NOMO-1 (cell line): ENCODE results near the gene ZNF100.
"Not testable (repeated sequence)": the region's sequence is repeated elsewhere in the genome, so short reads cannot be mapped to it uniquely, and the experiment has no call there.

Experiments
- DNase-seq, 2 experiments: peaks; one replicate each; lab custom pipeline; 2025; ENCODE audit not compliant: unreplicated experiment in 2 of 2; lab: John Stamatoyannopoulos, UW

Gene ZNF100

GRCh38 chr19:21767065-21767800, at the start of gene ZNF100:
ZNF100 (minus strand) TSS chr19:21767579; CDS start chr19:21767429, 150 bp downstream.
- DNase-seq, result peak; percentile 86 to 93

GRCh38 chr19:21812448-21812847, 45.1 kb upstream of the ZNF100 start:
- DNase-seq, result no peak

- DNase-seq, result not testable (repeated sequence)
These were observed 41.1 kb upstream of the ZNF100 start for GRCh38 chr19:21808400-21809000.

- DNase-seq, result no peak
These were observed 22.2 kb upstream of the ZNF100 start for GRCh38 chr19:21789466-21790085.

GRCh38 chr19:21786936-21787335, 19.6 kb upstream of the ZNF100 start:
- no peak for DNase-seq

GRCh38 chr19:21775792-21776191, 8.4 kb upstream of the ZNF100 start:
- not testable (repeated sequence) for DNase-seq

- DNase-seq, result not testable (repeated sequence)
These were observed 694 bp downstream of the ZNF100 start for GRCh38 chr19:21766705-21767064.

GRCh38 chr19:21765151-21765550, 2.2 kb downstream of the ZNF100 start:
- DNase-seq, result no peak

- DNase-seq, result not testable (repeated sequence)
These were observed 5.8 kb downstream of the ZNF100 start for GRCh38 chr19:21761547-21761946.

GRCh38 chr19:21758296-21758695, 9.1 kb downstream of the ZNF100 start:
- no peak for DNase-seq

- DNase-seq, result not testable (repeated sequence)
These were observed 11.8 kb downstream of the ZNF100 start for GRCh38 chr19:21755555-21755954.

- DNase-seq, result no peak
These were observed 16.0 kb downstream of the ZNF100 start for GRCh38 chr19:21751384-21751783.

GRCh38 chr19:21750586-21751128, 16.7 kb downstream of the ZNF100 start:
- DNase-seq, result no peak

- no peak for DNase-seq
These were observed 18.3 kb downstream of the ZNF100 start for GRCh38 chr19:21749090-21749489.

- DNase-seq, result no peak
These were observed 19.3 kb downstream of the ZNF100 start for GRCh38 chr19:21748088-21748487.

- DNase-seq, result no peak
These were observed 26.8 kb downstream of the ZNF100 start for GRCh38 chr19:21740559-21740958.

- DNase-seq, result not testable (repeated sequence)
These were observed 40.2 kb downstream of the ZNF100 start for GRCh38 chr19:21726942-21727747.

- no peak for DNase-seq
These were observed 53.6 kb downstream of the ZNF100 start for GRCh38 chr19:21713761-21714160.

GRCh38 chr19:21709464-21709863, 57.9 kb downstream of the ZNF100 start:
- no peak for DNase-seq

GRCh38 chr19:21707878-21708277, 59.5 kb downstream of the ZNF100 start:
- not testable (repeated sequence) for DNase-seq

- DNase-seq, result no peak
These were observed 60.3 kb downstream of the ZNF100 start for GRCh38 chr19:21707065-21707464.
